Thymus (tissue), 11 donors: Measurements from ENCODE around the gene PRSS57. TPM values are rescaled to one million over a fixed set of nuclear protein-coding genes. Genes with fewer than 3 reads are reported as not detected.
A peak's percentile ranks its signal among the peaks of the same experiment; 100 is the strongest.
"Not testable (repeated sequence)": the region's sequence is repeated elsewhere in the genome, so short reads cannot be mapped to it uniquely, and the experiment has no call there.

Experiments used
- DNase-seq, 9 donors: peaks; one replicate each; pipeline ENCODE4 v3.0.0-alpha.2; 2013; ENCODE audit warnings: low spot score in 9 of 9, low read depth in 6 of 9, missing footprints in 1 of 9
- H3K27ac ChIP-seq, 2 donors: one replicate each; pipeline ENCODE4 v1.5.1; 2013; ENCODE audit warnings: control low read depth in 1 of 2, low read depth in 1 of 2, low read length in 1 of 2, mild to moderate bottlenecking in 1 of 2, moderate library complexity in 1 of 2
- H3K27me3 ChIP-seq, 2 donors: one replicate each; pipeline ENCODE4 v1.5.1; 2013; ENCODE audit warnings: low read length in 1 of 2; ENCODE audit not compliant: control insufficient read depth in 2 of 2, insufficient read depth in 1 of 2
- H3K36me3 ChIP-seq, 2 donors: one replicate each; pipeline ENCODE4 v1.5.1; 2013; ENCODE audit warnings: low read length in 1 of 2, mild to moderate bottlenecking in 1 of 2, moderate library complexity in 1 of 2; ENCODE audit not compliant: control insufficient read depth in 2 of 2, insufficient read depth in 2 of 2
- H3K4me1 ChIP-seq, 2 donors: one replicate each; pipeline ENCODE4 v1.5.1; 2013; ENCODE audit warnings: low read length in 2 of 2; ENCODE audit not compliant: control insufficient read depth in 2 of 2, insufficient read depth in 2 of 2
- H3K4me3 ChIP-seq, 2 donors: one replicate each; pipeline ENCODE4 v1.5.1; 2013; ENCODE audit warnings: low read length in 2 of 2, control low read depth in 1 of 2, mild to moderate bottlenecking in 1 of 2
- H3K9me3 ChIP-seq, 2 donors: one replicate each; pipeline ENCODE4 v1.5.1; 2013; ENCODE audit warnings: low read length in 1 of 2, mild to moderate bottlenecking in 1 of 2; ENCODE audit not compliant: control insufficient read depth in 2 of 2, insufficient read depth in 1 of 2
- WGBS: extraction: QIAGEN DNeasy Blood & Tissue Kit; methylation state at CpG from one replicate; pipeline ENCODE4 v1.1.7; 2013; 5-methylcytosine and 5-hydroxymethylcytosine counted together
- polyA plus RNA-seq: library from polyadenylated mRNA; stranded (reverse); fragments of 200-250 nt; gene quantifications from one replicate; pipeline ENCODE4 v1.2.3, GENCODE V29; 2013
- total RNA-seq: library from RNA; stranded (reverse); fragments of 120-200 nt; gene quantifications from one replicate; pipeline ENCODE4 v1.2.4, GENCODE V29; 2013
- donor health status: healthy.

Gene PRSS57
- total and polyA plus RNA-seq, 2 donors = 1.1 to 8.5 TPM

DNA sequence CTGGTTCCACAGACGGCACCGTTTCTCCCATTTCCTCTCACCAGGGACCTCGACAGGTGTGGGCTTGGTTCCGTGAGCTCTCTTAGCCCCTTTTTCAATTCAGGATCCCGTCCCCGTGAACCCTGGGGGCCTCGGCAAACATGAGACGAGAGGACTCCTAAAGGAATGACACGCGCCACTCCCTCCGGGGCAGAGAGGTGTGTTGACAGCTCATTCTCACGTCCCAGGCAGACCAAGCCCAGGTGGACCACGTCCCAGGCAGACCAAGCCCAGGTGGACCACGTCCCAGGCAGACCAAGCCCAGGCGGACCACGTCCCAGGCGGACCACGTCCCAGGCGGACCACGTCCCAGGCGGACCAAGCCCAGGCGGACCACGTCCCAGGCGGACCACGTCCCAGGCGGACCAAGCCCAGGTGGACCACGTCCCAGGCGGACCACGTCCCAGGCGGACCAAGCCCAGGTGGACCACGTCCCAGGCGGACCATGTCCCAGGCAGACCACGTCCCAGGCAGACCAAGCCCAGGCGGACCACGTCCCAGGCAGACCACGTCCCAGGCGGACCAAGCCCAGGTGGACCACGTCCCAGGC lies 28.2 kb downstream of the PRSS57 start:
- DNase-seq, H3K36me3 ChIP-seq, H3K27ac ChIP-seq, H3K4me3 ChIP-seq: not testable (repeated sequence)
- Histone ChIP-seq H3K9me3 (peaks cover 0 to 27% of the 10 kb centered on the region in 2 donors), H3K4me1 (peaks cover 8 to 14% of the 10 kb centered on the region in 2 donors), H3K27me3 (peaks cover 0 to 19% of the 10 kb centered on the region in 2 donors)
- 93% methylated on average over 38 of the region's 38 CpGs for WGBS

DNA sequence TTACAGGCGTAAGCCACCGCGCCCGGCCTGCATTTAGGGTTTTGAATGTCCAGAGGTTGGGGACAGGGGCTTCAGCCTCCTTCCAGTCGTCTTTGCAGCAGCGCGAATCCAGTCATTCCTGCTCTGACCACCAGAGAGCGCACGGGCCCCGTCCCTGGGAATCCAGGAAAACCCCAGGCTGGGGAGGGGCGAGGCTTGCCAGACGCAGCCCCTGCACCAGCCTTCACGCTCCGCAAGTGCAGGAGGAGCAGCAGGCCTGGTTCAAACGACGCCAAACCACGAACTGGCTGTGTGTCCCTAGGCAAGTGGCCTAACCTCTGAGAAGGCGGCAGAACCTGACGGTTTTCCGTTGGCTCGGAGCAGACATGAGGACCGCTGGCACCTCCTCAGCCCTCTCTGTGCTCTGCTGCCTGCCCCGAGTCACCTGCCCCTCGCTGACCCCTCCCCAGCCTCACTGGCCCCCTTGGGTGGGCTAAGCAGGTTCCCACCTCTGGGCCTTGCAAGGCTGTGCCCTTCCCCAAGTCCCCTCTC lies 30.3 kb downstream of the PRSS57 start:
- no peak overlapping the region for H3K27ac ChIP-seq
- peak in 6 of 9 donors; percentile 49 to 83 (median 70) for DNase-seq
- H3K36me3 ChIP-seq = peaks cover 0 to 2% of the 10 kb centered on the region in 2 donors
- H3K4me1 ChIP-seq = peaks cover 24 to 34% of the 10 kb centered on the region in 2 donors
- no peak overlapping the region for H3K4me3 ChIP-seq
- 18% methylated on average over 24 of the region's 24 CpGs for WGBS
- H3K27me3 ChIP-seq = peaks cover 0 to 9% of the 10 kb centered on the region in 2 donors
- H3K9me3 ChIP-seq = peaks cover 0 to 27% of the 10 kb centered on the region in 2 donors

DNA sequence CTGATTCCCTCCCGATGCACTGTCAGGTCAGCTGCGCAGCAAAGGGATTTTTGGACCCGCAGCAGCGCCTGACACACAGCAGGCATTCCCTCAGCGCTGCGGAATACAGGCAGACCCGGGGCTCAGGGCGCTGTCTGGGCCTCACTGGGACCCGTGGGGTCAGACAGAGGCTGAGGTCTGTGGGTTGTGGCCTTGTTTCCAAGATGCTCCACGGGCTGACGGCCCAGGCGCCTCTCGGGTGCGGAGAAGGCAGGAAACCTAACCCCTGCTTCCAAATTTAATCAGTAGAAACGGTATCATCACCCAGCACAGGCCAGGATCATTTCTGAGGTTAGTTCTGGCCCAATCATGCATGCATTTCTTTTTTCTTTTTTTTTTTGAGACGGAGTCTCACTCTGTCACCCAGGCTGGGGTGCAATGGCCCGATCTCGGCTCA lies 31.6 kb downstream of the PRSS57 start:
- peaks cover 0 to 27% of the 10 kb centered on the region in 2 donors for H3K9me3 ChIP-seq
- WGBS = 73% methylated on average over 18 of the region's 18 CpGs
- H3K4me1 ChIP-seq = peaks cover 25 to 40% of the 10 kb centered on the region in 2 donors
- peak overlapping the region; percentile 67 to 73 for H3K27ac ChIP-seq
- peaks cover 4 to 7% of the 10 kb centered on the region in 2 donors for H3K36me3 ChIP-seq
- peaks cover 0 to 3% of the 10 kb centered on the region in 2 donors for H3K27me3 ChIP-seq
- DNase-seq = no peak
- H3K4me3 ChIP-seq = peak overlapping the region; percentile 46 to 95

DNA sequence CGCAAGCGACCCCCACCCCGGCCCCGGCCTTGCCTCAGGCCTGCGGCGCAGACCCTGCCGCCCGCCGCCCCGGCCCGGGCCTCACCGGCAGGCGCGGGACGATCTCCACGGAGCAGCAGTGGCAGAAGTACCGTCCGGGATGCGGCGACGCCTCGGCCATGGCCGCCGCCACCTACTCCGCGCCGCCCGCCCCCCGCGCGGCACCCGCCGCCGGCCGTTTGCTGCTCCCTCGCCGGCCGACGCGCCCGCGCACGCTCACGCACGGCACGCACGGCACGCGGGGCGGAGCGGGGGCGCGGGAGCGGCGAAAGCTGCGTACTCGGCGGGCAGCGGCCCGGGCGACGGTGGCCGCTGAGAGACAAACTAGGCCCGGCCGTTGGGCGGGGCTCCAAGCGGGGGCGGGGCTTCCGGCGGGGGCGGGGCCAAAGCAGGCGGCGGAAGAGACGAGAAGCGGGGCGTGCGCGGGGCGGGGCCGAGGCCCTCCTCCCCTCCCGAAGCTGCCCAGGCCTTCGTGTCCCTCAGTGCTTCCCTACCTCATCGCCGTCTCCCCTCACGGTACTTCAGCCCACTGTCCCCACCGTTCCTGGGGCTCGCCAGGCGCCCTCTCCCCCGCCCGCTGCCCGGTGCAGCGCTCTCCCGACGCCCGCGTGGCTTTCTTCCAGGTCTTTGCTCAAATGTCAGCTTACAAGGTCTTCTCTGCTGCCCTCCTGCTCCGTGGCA lies 32.1 kb downstream of the PRSS57 start, which contains the start of gene RNF126:
RNF126 (minus strand) TSS at position 253 of the 720 bp plus-strand sequence; CDS start at position 160, 93 bp downstream.
- DNase-seq = peak in 7 of 9 donors; percentile 71 to 92 (median 82)
- Histone ChIP-seq H3K36me3 (peaks cover 9 to 12% of the 10 kb centered on the region in 2 donors), H3K4me3 (peak within 1 kb of the TSS; percentile 66 to 95), H3K27me3 (peaks cover 0 to 3% of the 10 kb centered on the region in 2 donors), H3K9me3 (peaks cover 0 to 23% of the 10 kb centered on the region in 2 donors), H3K27ac (peak within 1 kb of the TSS; percentile 82 to 89), H3K4me1 (peaks cover 25 to 40% of the 10 kb centered on the region in 2 donors)
- WGBS = 1% methylated on average over 97 of the region's 97 CpGs

DNA sequence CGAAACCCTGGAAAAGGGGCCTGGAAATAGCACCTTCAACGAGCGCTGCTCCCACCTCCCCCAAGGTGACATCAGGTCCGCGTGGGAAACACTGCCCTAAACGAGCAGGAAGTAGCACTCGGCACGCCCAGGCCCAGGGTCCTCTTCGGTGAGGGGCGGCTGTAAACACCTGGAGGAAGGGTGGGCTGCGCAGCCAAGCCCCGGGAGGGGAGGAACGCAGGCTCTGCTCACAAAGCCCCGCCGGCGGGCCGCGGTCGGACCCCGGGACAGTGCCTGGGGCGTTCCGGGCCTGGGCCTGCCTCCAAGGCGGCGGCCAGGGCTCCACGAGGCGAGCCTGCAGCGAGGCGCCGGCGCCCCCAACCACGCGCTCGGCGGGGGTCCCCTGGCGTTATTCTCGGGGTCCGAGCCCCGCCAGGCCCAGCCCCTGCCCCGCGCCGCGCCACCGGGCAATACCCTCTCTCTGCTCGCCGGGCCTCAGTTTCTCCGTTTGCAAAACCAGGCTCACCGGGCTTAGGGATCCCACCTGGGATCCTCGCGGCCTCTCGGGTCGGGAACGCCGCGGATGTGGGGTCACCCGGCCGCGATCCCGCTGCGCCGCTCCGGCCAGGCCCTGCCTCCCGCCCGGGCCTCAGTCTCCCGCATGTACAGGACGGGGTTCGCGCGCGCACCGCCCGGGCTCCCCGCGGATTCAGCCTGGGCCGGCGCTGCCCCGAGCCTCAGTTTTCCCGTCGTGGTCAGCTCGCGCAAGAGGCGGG lies 32.9 kb downstream of the PRSS57 start:
- WGBS = under 1% methylated on average over 81 of the region's 81 CpGs
- Histone ChIP-seq H3K27ac (peak overlapping the region; percentile 82 to 89), H3K27me3 (no peaks in the 10 kb centered on the region), H3K9me3 (peaks cover 0 to 18% of the 10 kb centered on the region in 2 donors), H3K4me1 (peaks cover 25 to 40% of the 10 kb centered on the region in 2 donors), H3K4me3 (peak overlapping the region; percentile 66 to 95), H3K36me3 (peaks cover 16 to 20% of the 10 kb centered on the region in 2 donors)
- peak in 5 of 9 donors; percentile 40 to 79 (median 54) for DNase-seq

DNA sequence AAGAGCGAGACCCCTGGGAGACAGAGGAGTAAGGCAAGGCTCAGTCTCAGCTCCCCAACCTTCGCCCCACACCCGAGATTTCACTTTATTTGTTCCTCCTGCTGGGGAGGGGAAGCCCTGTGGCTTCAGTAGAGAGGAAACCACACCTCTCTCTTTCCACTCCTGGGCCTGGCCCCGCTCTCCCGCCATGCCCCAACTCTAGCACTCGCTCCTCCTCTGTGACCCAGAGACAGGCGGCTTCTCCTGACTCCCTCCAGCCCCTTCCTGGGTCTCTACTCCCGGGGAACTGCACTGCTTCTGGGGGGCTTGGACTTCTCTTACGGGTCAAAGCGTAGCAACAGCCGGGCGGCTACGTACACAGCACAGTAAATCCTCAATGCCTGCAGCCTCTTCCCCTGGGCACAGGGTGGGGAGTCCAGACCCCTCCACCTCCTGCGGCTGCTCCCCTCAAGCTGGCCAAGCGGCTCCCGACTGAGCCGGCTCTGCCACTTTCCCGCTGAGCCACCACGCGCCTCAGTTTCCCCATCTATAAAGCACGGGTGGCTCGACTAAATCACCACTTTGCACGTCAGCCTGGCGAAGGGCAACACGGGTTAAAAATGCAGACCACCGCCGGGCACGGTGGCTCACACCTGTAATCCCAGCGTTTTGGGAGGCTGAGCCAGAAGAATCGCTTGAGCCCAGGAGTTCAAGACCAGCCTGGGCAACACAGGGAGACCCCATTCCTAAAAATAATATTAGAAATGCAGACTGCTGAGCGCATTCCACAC lies 33.6 kb downstream of the PRSS57 start:
- Histone ChIP-seq H3K36me3 (peaks cover 21 to 26% of the 10 kb centered on the region in 2 donors), H3K4me3 (peak overlapping the region; percentile 66 to 95), H3K27me3 (no peaks in the 10 kb centered on the region), H3K4me1 (peaks cover 25 to 40% of the 10 kb centered on the region in 2 donors), H3K27ac (peak overlapping the region; percentile 82 to 89), H3K9me3 (peaks cover 0 to 12% of the 10 kb centered on the region in 2 donors)
- DNase-seq = peak in 3 of 9 donors; percentile 39 to 72 (median 41)
- WGBS = 4% methylated on average over 31 of the region's 31 CpGs

DNA sequence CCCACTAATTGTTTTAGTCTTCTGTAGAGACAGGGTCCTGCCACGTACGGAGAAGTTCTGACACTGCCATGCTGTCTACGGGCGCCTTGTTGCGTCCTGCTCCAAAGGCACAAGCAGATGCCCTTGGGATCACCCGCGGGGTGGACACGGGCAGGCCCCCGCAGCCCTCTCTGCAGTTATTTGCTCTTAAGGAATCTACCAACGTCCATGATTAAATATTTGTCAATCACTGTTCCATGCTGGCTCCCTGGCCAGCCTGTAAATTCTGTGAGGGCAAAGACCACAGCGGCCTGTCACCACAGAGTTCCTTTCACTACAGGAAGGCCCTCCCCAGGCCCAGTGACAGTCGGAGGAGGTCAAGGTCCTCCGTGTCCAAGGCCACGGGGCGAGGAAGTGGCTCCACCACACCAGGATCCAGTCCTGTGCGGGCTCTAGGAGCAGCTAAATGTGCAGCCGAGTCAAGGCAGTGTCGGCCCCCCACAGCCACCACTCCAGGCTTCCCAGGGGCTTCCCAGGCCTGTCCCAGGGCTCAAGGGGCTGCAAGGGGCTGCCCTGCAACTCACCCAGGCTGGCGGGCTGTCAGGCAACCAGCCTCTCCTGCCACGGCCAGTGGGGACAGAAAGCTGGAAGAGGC lies 34.3 kb downstream of the PRSS57 start:
- no peak for DNase-seq
- Histone ChIP-seq H3K36me3 (peaks cover 21 to 26% of the 10 kb centered on the region in 2 donors), H3K27ac (peak overlapping the region; percentile 82 to 89), H3K4me3 (peak overlapping the region; percentile 66 to 95), H3K4me1 (peaks cover 25 to 40% of the 10 kb centered on the region in 2 donors), H3K9me3 (peaks cover 0 to 12% of the 10 kb centered on the region in 2 donors), H3K27me3 (no peaks in the 10 kb centered on the region)
- WGBS = 40% methylated on average over 20 of the region's 20 CpGs
